Endothelial cell of umbilical vein (primary cell): ENCODE measurements around the gene NUAK1. TPM values are rescaled to one million over a fixed set of nuclear protein-coding genes. Genes with fewer than 3 reads are reported as not detected.

Source experiments
- BruUV-seq: library from RNA; stranded (reverse); fragments of 400-500 nt; replicated peaks from 2 replicates; lab custom pipeline; 2021; lab: Mats Ljungman, UMichigan
- CTCF ChIA-PET: fragments of 300-600, 350-600 bp; sonication (Branson Sonifier 250); formaldehyde crosslinking; loops from one replicate; lab custom pipeline; 2021; ENCODE audit warnings: antibody characterized with exemption, inconsistent platforms; lab: Charles Lee
- POLR2A ChIA-PET: fragments of 300-600, 350-600 bp; sonication (Branson Sonifier 250); formaldehyde crosslinking; loops from one replicate; lab custom pipeline; 2021; ENCODE audit warnings: antibody characterized with exemption, inconsistent platforms; lab: Charles Lee
- DNase-seq: peaks from one replicate; pipeline ENCODE4 v3.0.0-alpha.2; 2011; ENCODE audit warnings: low read depth, low spot score
- FAIRE-seq: peaks from 2 replicates; lab custom pipeline; 2011; peaks lifted over from hg19 to GRCh38; lab: Jason Lieb, UNC
- H2AFZ ChIP-seq: 2 replicates; pipeline ENCODE4 v1.6.0; 2012; ENCODE audit warnings: low read depth, low read length, control low read depth, inconsistent platforms
- H3K27ac ChIP-seq: 2 replicates; pipeline ENCODE4 v1.5.1; 2011; ENCODE audit warnings: low read depth, mild to moderate bottlenecking, control low read depth, low read length, moderate library complexity; ENCODE audit not compliant: insufficient read depth
- H3K27me3 ChIP-seq, 2 experiments: 2 replicates each; pipeline versions ENCODE4 v1.6.0 to v1.6.1; 2011; ENCODE audit warnings: low read length in 2 of 2, mixed read lengths in 1 of 2; ENCODE audit not compliant: control insufficient read depth in 2 of 2, insufficient read depth in 2 of 2
- H3K36me3 ChIP-seq, 2 experiments: 2 replicates in 1 of 2; 3 replicates in 1 of 2; pipeline ENCODE4 v1.5.1; 2011; ENCODE audit warnings: low read length in 2 of 2, mild to moderate bottlenecking in 1 of 2, moderate library complexity in 1 of 2; ENCODE audit not compliant: control insufficient read depth in 2 of 2, insufficient read depth in 2 of 2; ENCODE audit errors: extremely low read depth in 1 of 2
- H3K4me1 ChIP-seq: 3 replicates; pipeline ENCODE4 v1.5.1; 2011; ENCODE audit warnings: mild to moderate bottlenecking, low read length; ENCODE audit not compliant: control insufficient read depth, insufficient read depth; ENCODE audit errors: extremely low read depth
- H3K4me2 ChIP-seq: 2 replicates; pipeline ENCODE4 v1.6.1; 2011; ENCODE audit warnings: low read length, control low read depth, mixed read lengths; ENCODE audit not compliant: insufficient read depth
- H3K4me3 ChIP-seq, 3 experiments: fragments of 200-600 bp in 1 of 3; sonication (generic), shearing (Covaris generic) in 1 of 3; replicated peaks in 1 of 3; 2 replicates each; pipeline ENCODE4 v1.5.1; 2011 to 2016; ENCODE audit warnings: control low read depth in 3 of 3, low read length in 3 of 3, mild to moderate bottlenecking in 2 of 3, inconsistent platforms in 1 of 3, low read depth in 1 of 3, moderate library complexity in 1 of 3; ENCODE audit not compliant: insufficient read depth in 1 of 3
- H3K79me2 ChIP-seq: 2 replicates; pipeline ENCODE4 v1.6.0; 2012; ENCODE audit warnings: low read length, inconsistent platforms; ENCODE audit not compliant: control insufficient read depth, insufficient read depth
- H3K9ac ChIP-seq: replicated peaks from 2 replicates; pipeline ENCODE3; 2011; ENCODE audit warnings: low read length, control low read depth; ENCODE audit not compliant: insufficient read depth; ENCODE audit errors: extremely low read depth
- H3K9me1 ChIP-seq: replicated peaks from 3 replicates; pipeline ENCODE4 v1.6.0; 2011; ENCODE audit warnings: mild to moderate bottlenecking, low read length; ENCODE audit not compliant: control insufficient read depth, insufficient read depth; ENCODE audit errors: extremely low read depth
- H3K9me3 ChIP-seq: replicated peaks from 2 replicates; pipeline ENCODE4 v1.5.1; 2012; ENCODE audit warnings: low read length, inconsistent platforms; ENCODE audit not compliant: control insufficient read depth, insufficient read depth
- H4K20me1 ChIP-seq: replicated peaks from 2 replicates; pipeline ENCODE3; 2011; ENCODE audit warnings: mild to moderate bottlenecking, low read length; ENCODE audit not compliant: control insufficient read depth, insufficient read depth; ENCODE audit errors: extremely low read depth
- CTCF ChIP-seq, 2 donors: IDR thresholded peaks; 1 replicate in 1 of 2; 2 replicates in 1 of 2; pipeline ENCODE4 v1.5.1; 2011; ENCODE audit warnings: low read length in 2 of 2, mild to moderate bottlenecking in 2 of 2, moderate library complexity in 2 of 2, control low read depth in 1 of 2, inconsistent platforms in 1 of 2, low read depth in 1 of 2; ENCODE audit not compliant: insufficient read depth in 1 of 2; ENCODE audit errors: extremely low read depth in 1 of 2
- EZH2 ChIP-seq: IDR thresholded peaks from 2 replicates; pipeline ENCODE4 v1.6.1; 2012; ENCODE audit warnings: borderline replicate concordance, low read depth, mild to moderate bottlenecking, moderate library complexity, low read length, inconsistent platforms; ENCODE audit not compliant: severe bottlenecking
- FOS ChIP-seq: IDR thresholded peaks from 2 replicates; pipeline ENCODE4 v1.6.1; 2011; ENCODE audit warnings: mild to moderate bottlenecking, low read length, moderate library complexity, borderline replicate concordance; ENCODE audit not compliant: insufficient read depth
- GATA2 ChIP-seq: IDR thresholded peaks from 2 replicates; pipeline ENCODE4 v1.7.0; 2011; ENCODE audit warnings: low read depth, mild to moderate bottlenecking, moderate library complexity, mixed read lengths, low read length; ENCODE audit not compliant: insufficient read length, insufficient read depth
- JUN ChIP-seq: IDR thresholded peaks from 2 replicates; pipeline ENCODE4 v1.6.1; 2011; ENCODE audit warnings: borderline replicate concordance, low read depth; ENCODE audit not compliant: insufficient read length, insufficient read depth
- MAX ChIP-seq: IDR thresholded peaks from 2 replicates; pipeline ENCODE4 v1.6.1; 2011; ENCODE audit not compliant: insufficient read depth, insufficient read length
- MYC ChIP-seq: IDR thresholded peaks from one replicate; pipeline ENCODE4 v1.6.1; 2011; ENCODE audit warnings: mild to moderate bottlenecking, low read depth, low read length
- POLR2A ChIP-seq: IDR thresholded peaks from 2 replicates; pipeline ENCODE4 v1.6.1; 2012; ENCODE audit warnings: low read depth, mild to moderate bottlenecking, control low read depth, low read length
- POLR2AphosphoS5 ChIP-seq: IDR thresholded peaks from 2 replicates; pipeline ENCODE4 v1.6.1; 2012; ENCODE audit warnings: low read depth, mild to moderate bottlenecking, control low read depth, low read length, moderate library complexity; ENCODE audit not compliant: insufficient read depth
- dilution Hi-C: fragments of 300-500 bp; cut with MboI; formaldehyde crosslinking; loops from one replicate; pipeline ENCODE4 v1.15.0; 2019; ENCODE audit warnings: low sequenced_read_pairs; ENCODE audit not compliant: extremely low pct_ligation_motif_present
- intact Hi-C: fragments of 100-400 bp; cut with micrococcal nuclease; formaldehyde crosslinking; loops from one replicate; pipeline ENCODE4 v1.10.0; 2022
- polyA plus RNA-seq, 4 experiments: library from polyadenylated mRNA; depleted of rRNA in 3 of 4; stranded (reverse) in 3 of 4; unstranded in 1 of 4; fragments of >200 nt; gene quantifications; 2 replicates each; pipeline versions ENCODE4 v1.2.1 to v1.2.3, GENCODE V29; 2011 to 2012; ENCODE audit warnings: missing spikeins in 1 of 4
- total RNA-seq: library from RNA; stranded (reverse); gene quantifications from 2 replicates; pipeline ENCODE4 v1.2.3, GENCODE V29; 2021

The NUAK1 gene
- total and polyA plus RNA-seq, 2 donors (not counting 3 experiments of a cell fraction or from before 2014, with no cell fraction given): 34.2 to 39.7 TPM

GRCh38 chr12:106123110-106123509 is 15.6 kb downstream of the NUAK1 start:
- Histone ChIP-seq H3K27me3 (no peaks in the 10 kb centered on the region), H3K9ac (no peak overlapping the region), H3K9me3 (no peaks in the 10 kb centered on the region), H3K27ac (no peak overlapping the region), H3K4me2 (no peak overlapping the region), H3K4me1 (no peaks in the 10 kb centered on the region), H3K9me1 (no peaks in the 10 kb centered on the region), H2AFZ (no peak overlapping the region), H3K36me3 (peaks cover 2 to 5% of the 10 kb centered on the region in 2 experiments), H4K20me1 (peaks cover 11% of the 10 kb centered on the region), H3K79me2 (peaks cover 29% of the 10 kb centered on the region), H3K4me3 (no peak overlapping the region)
- no peak for DNase-seq
- ChIA-PET POLR2A (no interaction called here), CTCF (interaction anchor here (0.8 kb wide), 1 partner anchor 44 kb away, joined by 3 read pairs; no protein-coding TSS in a partner anchor)
- intact Hi-C loops: no loop called here
- no TSS peak for BruUV-seq
- no peak for FAIRE-seq
- no peak for TF ChIP-seq CTCF (IDR thresholded peaks at IDR 0.05; ENCODE audit: extremely low read depth in 1 of 2, insufficient read depth in 1 of 2, low read depth in 1 of 2, low read length in 2 of 2)
- TF ChIP-seq EZH2: no peak
- no peak for TF ChIP-seq FOS
- TF ChIP-seq MAX: no peak
- no peak for TF ChIP-seq POLR2A
- TF ChIP-seq POLR2AphosphoS5: no peak
- TF ChIP-seq GATA2: no peak
- no peak for TF ChIP-seq JUN
- no peak for TF ChIP-seq MYC
- dilution Hi-C loops: no loop called here
